Gastroesophageal sphincter (tissue), 3 donors: ENCODE measurements around the gene MAGEA8.
"Not testable (repeated sequence)": the region's sequence is repeated elsewhere in the genome, so short reads cannot be mapped to it uniquely, and the experiment has no call there.

Source experiments
- POLR2A ChIP-seq, 2 donors: fragments of 450-650 bp; IDR thresholded peaks; one replicate each; pipeline ENCODE4 v1.6.1; 2017; ENCODE audit warnings: antibody characterized with exemption in 2 of 2, mild to moderate bottlenecking in 2 of 2, moderate library complexity in 1 of 2
- POLR2AphosphoS5 ChIP-seq: sonication (generic); formaldehyde crosslinking; IDR thresholded peaks from one replicate; pipeline ENCODE4 v1.6.1; 2017; ENCODE audit warnings: antibody characterized with exemption
- TF ChIP-seq, protein P1 (sequence below), 4 experiments: fragments of 200-600 bp in 2 of 4; fragments of 450-650 bp in 2 of 4; sonication (generic) in 1 of 4; IDR thresholded peaks; one replicate each; pipeline ENCODE4 v1.5.1; 2017 to 2019; ENCODE audit warnings: antibody characterized with exemption in 4 of 4, mild to moderate bottlenecking in 2 of 4, moderate library complexity in 2 of 4

- TF ChIP-seq POLR2A (IDR thresholded peaks at IDR 0.05); POLR2AphosphoS5: not testable (repeated sequence)
- TF ChIP-seq, protein P1, sequence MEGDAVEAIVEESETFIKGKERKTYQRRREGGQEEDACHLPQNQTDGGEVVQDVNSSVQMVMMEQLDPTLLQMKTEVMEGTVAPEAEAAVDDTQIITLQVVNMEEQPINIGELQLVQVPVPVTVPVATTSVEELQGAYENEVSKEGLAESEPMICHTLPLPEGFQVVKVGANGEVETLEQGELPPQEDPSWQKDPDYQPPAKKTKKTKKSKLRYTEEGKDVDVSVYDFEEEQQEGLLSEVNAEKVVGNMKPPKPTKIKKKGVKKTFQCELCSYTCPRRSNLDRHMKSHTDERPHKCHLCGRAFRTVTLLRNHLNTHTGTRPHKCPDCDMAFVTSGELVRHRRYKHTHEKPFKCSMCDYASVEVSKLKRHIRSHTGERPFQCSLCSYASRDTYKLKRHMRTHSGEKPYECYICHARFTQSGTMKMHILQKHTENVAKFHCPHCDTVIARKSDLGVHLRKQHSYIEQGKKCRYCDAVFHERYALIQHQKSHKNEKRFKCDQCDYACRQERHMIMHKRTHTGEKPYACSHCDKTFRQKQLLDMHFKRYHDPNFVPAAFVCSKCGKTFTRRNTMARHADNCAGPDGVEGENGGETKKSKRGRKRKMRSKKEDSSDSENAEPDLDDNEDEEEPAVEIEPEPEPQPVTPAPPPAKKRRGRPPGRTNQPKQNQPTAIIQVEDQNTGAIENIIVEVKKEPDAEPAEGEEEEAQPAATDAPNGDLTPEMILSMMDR (IDR thresholded peaks at IDR 0.05): not testable (repeated sequence)
Measured at GRCh38 chrX:149932970-149933369, 52.0 kb downstream of the MAGEA8 start.
